MCF 10A (cell line): ENCODE data around the gene CD44. TPM values are rescaled to one million over a fixed set of nuclear protein-coding genes. Genes with fewer than 3 reads are reported as not detected.

ENCODE experiments used
- BruUV-seq: library from RNA; stranded (reverse); fragments of 400-500 nt; replicated peaks from 2 replicates; lab custom pipeline; 2021; lab: Mats Ljungman, UMichigan
- CTCF ChIA-PET: fragments of 300-600 bp; sonication (Branson Sonifier 250); formaldehyde crosslinking; extraction: SDS; loops from one replicate; lab custom pipeline; 2021; ENCODE audit warnings: antibody characterized with exemption, inconsistent platforms; lab: Yijun Ruan, JAX
- POLR2A ChIA-PET: fragments of 300-600, 350-650 bp; sonication (Branson Sonifier 250); formaldehyde crosslinking; extraction: SDS; loops from one replicate; lab custom pipeline; 2020; ENCODE audit warnings: antibody characterized with exemption, inconsistent platforms; lab: Yijun Ruan, JAX
- DNase-seq: peaks from one replicate; pipeline ENCODE4 v3.0.0-alpha.2; 2018; ENCODE audit not compliant: unreplicated experiment
- H3K27ac Mint-ChIP-seq: one replicate; pipeline ENCODE4 v1.8.0; 2022; ENCODE audit warnings: mild to moderate bottlenecking, low read depth, mixed read lengths; ENCODE audit not compliant: unreplicated experiment
- H3K27me3 Mint-ChIP-seq: one replicate; pipeline ENCODE4 v1.8.0; 2022; ENCODE audit warnings: mixed read lengths; ENCODE audit not compliant: insufficient read depth, unreplicated experiment
- H3K36me3 Mint-ChIP-seq: one replicate; pipeline ENCODE4 v1.8.0; 2022; ENCODE audit warnings: mild to moderate bottlenecking, moderate library complexity, mixed read lengths; ENCODE audit not compliant: insufficient read depth, unreplicated experiment
- H3K4me1 Mint-ChIP-seq: one replicate; pipeline ENCODE4 v1.8.0; 2022; ENCODE audit warnings: mixed read lengths; ENCODE audit not compliant: insufficient read depth, unreplicated experiment
- H3K4me3 Mint-ChIP-seq: one replicate; pipeline ENCODE4 v1.8.0; 2022; ENCODE audit warnings: mild to moderate bottlenecking, moderate library complexity, mixed read lengths; ENCODE audit not compliant: unreplicated experiment
- H3K9me3 Mint-ChIP-seq: one replicate; pipeline ENCODE4 v1.8.0; 2022; ENCODE audit warnings: mixed read lengths; ENCODE audit not compliant: unreplicated experiment
- CTCF ChIP-seq: fragments of 200-600 bp; IDR thresholded peaks from one replicate; pipeline ENCODE4 v1.8.0; 2022; ENCODE audit warnings: antibody characterized with exemption, mild to moderate bottlenecking; ENCODE audit not compliant: unreplicated experiment
- intact Hi-C: fragments of 100-400 bp; cut with micrococcal nuclease; formaldehyde crosslinking; loops from 2 replicates; pipeline ENCODE4 v1.14.1; 2022
- total RNA-seq: library from RNA; stranded (reverse); gene quantifications from 2 replicates; pipeline ENCODE4 v1.2.3, GENCODE V29; 2022

Gene CD44
- total RNA-seq, 1 experiment from 2014 or later: 446 TPM

GRCh38 chr11:35134403-35135148, 4.4 kb upstream of the CD44 start:
- DNase-seq: no peak
- Mint-ChIP-seq H3K9me3 (no peaks in the 10 kb centered on the region), H3K36me3 (no peaks in the 10 kb centered on the region), H3K27me3 (no peaks in the 10 kb centered on the region), H3K4me1 (peaks cover 5% of the 10 kb centered on the region), H3K27ac (no peak overlapping the region), H3K4me3 (no peak overlapping the region)
- no TSS peak for BruUV-seq
- no peak for TF ChIP-seq CTCF
- intact Hi-C loops: no loop called here
- ChIA-PET POLR2A (interaction anchor here (0.6 to 1.0 kb wide), 3 partner anchors 9 to 1360 kb away, joined by 3 to 6 read pairs (median 3); no protein-coding TSS in a partner anchor), CTCF (interaction anchor here (0.5 to 1.4 kb wide), 3 partner anchors 11 to 126 kb away, joined by 3 read pairs; no protein-coding TSS in a partner anchor)

GRCh38 chr11:35135222-35135621, 3.7 kb upstream of the CD44 start:
- Mint-ChIP-seq H3K27me3 (no peaks in the 10 kb centered on the region), H3K4me1 (peaks cover 5% of the 10 kb centered on the region), H3K27ac (no peak overlapping the region), H3K36me3 (no peaks in the 10 kb centered on the region), H3K4me3 (no peak overlapping the region), H3K9me3 (no peaks in the 10 kb centered on the region)
- CTCF ChIA-PET: interaction anchor here (0.7 to 1.4 kb wide), 2 partner anchors 12 to 23 kb away, joined by 3 to 4 read pairs; no protein-coding TSS in a partner anchor
- DNase-seq: no peak
- POLR2A ChIA-PET: interaction anchor here (0.6 to 0.8 kb wide), 2 partner anchors 9 to 1360 kb away, joined by 3 to 6 read pairs; no protein-coding TSS in a partner anchor
- BruUV-seq: no TSS peak
- intact Hi-C loops: no loop called here
- no peak for TF ChIP-seq CTCF

GRCh38 chr11:35136311-35136710, 2.7 kb upstream of the CD44 start:
- Mint-ChIP-seq H3K27ac (no peak overlapping the region), H3K4me3 (no peak overlapping the region), H3K9me3 (no peaks in the 10 kb centered on the region), H3K27me3 (no peaks in the 10 kb centered on the region), H3K36me3 (no peaks in the 10 kb centered on the region), H3K4me1 (peaks cover 11% of the 10 kb centered on the region)
- intact Hi-C loops: no loop called here
- no peak for TF ChIP-seq CTCF
- BruUV-seq: no TSS peak
- ChIA-PET POLR2A (interaction anchor here (0.8 to 0.9 kb wide), 2 partner anchors 19 to 20 kb away, joined by 3 read pairs; no protein-coding TSS in a partner anchor), CTCF (interaction anchor here (0.9 kb wide), 1 partner anchor 251 kb away, joined by 3 read pairs; no protein-coding TSS in a partner anchor)
- DNase-seq: no peak

- DNase-seq: no peak
- Mint-ChIP-seq H3K27ac (no peak overlapping the region), H3K4me3 (peak overlapping the region; percentile 98), H3K36me3 (no peaks in the 10 kb centered on the region), H3K27me3 (no peaks in the 10 kb centered on the region), H3K4me1 (peaks cover 27% of the 10 kb centered on the region), H3K9me3 (no peaks in the 10 kb centered on the region)
- BruUV-seq: no TSS peak
- POLR2A ChIA-PET: interaction anchor here (0.6 to 5.0 kb wide), 15 partner anchors 21 to 671 kb away, joined by 3 to 75 read pairs (median 6); partner anchors contain the start of genes APIP and PDHX
- no peak for TF ChIP-seq CTCF
- intact Hi-C loops: loop anchor here (2.0 kb wide), 1 partner anchor 77 kb away; no protein-coding TSS in a partner anchor
- CTCF ChIA-PET: interaction anchor here (0.6 to 2.6 kb wide), 6 partner anchors 21 to 134 kb away, joined by 3 to 9 read pairs (median 4); no protein-coding TSS in a partner anchor
Measured at GRCh38 chr11:35138058-35138457, 913 bp upstream of the CD44 start.
